Measurements from ENCODE around the gene UBE2V1. TPM values are rescaled to one million over a fixed set of nuclear protein-coding genes. Genes with fewer than 3 reads are reported as not detected.

The UBE2V1 gene
- total and polyA plus RNA-seq, 2 donors (not counting 3 experiments of a cell fraction or from before 2014, with no cell fraction given), result 145 to 156 TPM

GRCh38 chr20:50115041-50115512 lies 2.1 kb upstream of the UBE2V1 start:
- DNase-seq (ENCODE audit: low read depth, low spot score) (no peak), FAIRE-seq (no peak)
- Histone ChIP-seq H4K20me1 (replicated peaks; ENCODE audit: control insufficient read depth, extremely low read depth, insufficient read depth, low read length) (no peaks in the 10 kb centered on the region), H3K9me3 (replicated peaks; ENCODE audit: control insufficient read depth, insufficient read depth, low read length) (no peaks in the 10 kb centered on the region), H3K27me3 (ENCODE audit: control insufficient read depth in 2 of 2, insufficient read depth in 2 of 2, low read length in 2 of 2) (no peaks in the 10 kb centered on the region), H3K79me2 (ENCODE audit: control insufficient read depth, insufficient read depth, low read length) (peaks cover 27% of the 10 kb centered on the region), H2AFZ (ENCODE audit: low read depth, low read length) (peak overlapping the region; percentile 79), H3K4me2 (ENCODE audit: insufficient read depth, low read length) (peak overlapping the region; percentile 95), H3K9me1 (replicated peaks; ENCODE audit: control insufficient read depth, extremely low read depth, insufficient read depth, low read length) (no peaks in the 10 kb centered on the region), H3K27ac (ENCODE audit: insufficient read depth, low read depth, low read length) (no peak overlapping the region), H3K36me3 (ENCODE audit: control insufficient read depth in 2 of 2, extremely low read depth in 1 of 2, insufficient read depth in 2 of 2, low read length in 2 of 2) (no peaks in the 10 kb centered on the region), H3K9ac (replicated peaks; ENCODE audit: extremely low read depth, insufficient read depth, low read length) (peak overlapping the region; percentile 68), H3K4me1 (ENCODE audit: control insufficient read depth, extremely low read depth, insufficient read depth, low read length) (peaks cover 41% of the 10 kb centered on the region), H3K4me3 (replicated peaks in 1 of 3; ENCODE audit: insufficient read depth in 1 of 3, low read depth in 1 of 3, low read length in 3 of 3) (peak overlapping the region in 2 of 3 experiments; percentile 51 to 80)
- dilution Hi-C loops (cut with MboI; ENCODE audit: extremely low pct_ligation_motif_present, low sequenced_read_pairs) (no loop called here), intact Hi-C loops (cut with micrococcal nuclease) (no loop called here)
- POLR2A ChIA-PET, result interaction anchor here (0.5 to 1.5 kb wide), 3 partner anchors 27 to 51 kb away, joined by 4 to 5 read pairs (median 4); no protein-coding TSS in a partner anchor
- BruUV-seq (replicated peaks), result no TSS peak
- CTCF ChIA-PET, result interaction anchor here (0.8 to 2.6 kb wide), 13 partner anchors 11 to 136 kb away, joined by 3 to 25 read pairs (median 6); no protein-coding TSS in a partner anchor
- TF ChIP-seq EZH2 (IDR thresholded peaks at IDR 0.05; ENCODE audit: borderline replicate concordance, low read depth, low read length, severe bottlenecking), result no peak
- TF ChIP-seq MAX (IDR thresholded peaks at IDR 0.05; ENCODE audit: insufficient read depth, insufficient read length), result no peak
- TF ChIP-seq MYC (IDR thresholded peaks at IDR 0.05; ENCODE audit: low read depth, low read length), result no peak
- TF ChIP-seq FOS (IDR thresholded peaks at IDR 0.05; ENCODE audit: borderline replicate concordance, insufficient read depth, low read length), result no peak
- no peak for TF ChIP-seq GATA2 (IDR thresholded peaks at IDR 0.05; ENCODE audit: insufficient read depth, insufficient read length, low read depth, low read length)
- TF ChIP-seq JUN (IDR thresholded peaks at IDR 0.05; ENCODE audit: borderline replicate concordance, insufficient read depth, insufficient read length, low read depth), result no peak
- TF ChIP-seq POLR2AphosphoS5 (IDR thresholded peaks at IDR 0.05; ENCODE audit: insufficient read depth, low read depth, low read length), result no peak
- no peak for TF ChIP-seq CTCF (IDR thresholded peaks at IDR 0.05; ENCODE audit: extremely low read depth in 1 of 2, insufficient read depth in 1 of 2, low read depth in 1 of 2, low read length in 2 of 2)
- no peak for TF ChIP-seq POLR2A (IDR thresholded peaks at IDR 0.05; ENCODE audit: low read depth, low read length)

All from endothelial cell of umbilical vein (primary cell).